Stimulated activated CD4-positive, alpha-beta T cell treated with anti-CD3 and anti-CD28 coated beads, Interleukin-1b, Interleukin-23, amount 100 ng/mL, for 4 hours (primary cell): Measurements from ENCODE around the gene MICU1.
"Not testable (repeated sequence)": the region's sequence is repeated elsewhere in the genome, so short reads cannot be mapped to it uniquely, and the experiment has no call there.

ENCODE experiments used
- DNase-seq, 2 donors: peaks; one replicate each; pipeline ENCODE4 v3.0.0-alpha.2; 2020; ENCODE audit warnings: low read depth in 2 of 2

The MICU1 gene

DNA sequence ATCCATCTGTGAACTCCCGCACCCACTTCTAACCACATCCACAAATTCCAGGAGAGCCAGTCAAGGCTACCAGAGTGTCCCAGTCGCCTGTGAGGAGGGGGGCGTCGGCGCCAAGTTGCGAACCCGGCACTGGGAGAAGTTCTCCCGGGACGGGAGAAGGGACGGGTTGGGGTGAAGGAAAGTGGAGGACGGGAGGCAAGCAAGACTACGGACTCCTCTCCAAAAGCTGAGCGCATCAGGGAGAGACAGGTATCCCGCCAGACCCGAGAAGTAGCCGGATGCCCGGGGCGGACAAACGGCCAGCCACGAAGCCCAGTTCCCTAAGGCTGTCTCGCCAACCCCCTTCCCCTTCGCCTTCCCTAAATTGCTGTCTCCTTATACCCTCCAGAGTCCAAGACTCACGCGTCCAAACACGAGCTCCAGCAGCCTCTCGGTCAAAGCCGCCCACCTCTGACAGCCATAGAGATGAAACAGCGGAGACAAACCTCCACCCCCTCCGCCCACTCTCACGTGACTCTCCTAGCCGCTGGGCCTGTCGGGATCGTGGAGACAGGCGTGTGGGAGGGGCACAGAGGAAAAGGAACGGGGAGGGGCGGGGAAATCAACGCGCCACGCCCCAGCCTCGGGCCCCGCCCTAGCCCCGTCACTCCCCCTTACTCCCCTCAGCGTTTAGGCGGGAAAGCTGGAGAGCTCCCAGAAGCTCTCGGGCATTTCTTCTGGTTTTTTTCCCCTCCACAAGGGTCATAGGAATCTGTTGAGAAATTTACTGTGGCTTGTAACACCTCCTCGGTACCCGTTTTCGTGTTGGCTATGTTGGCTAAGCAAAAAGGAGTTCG lies at the start of gene MICU1:
Gene MICU1, minus strand, starts transcription at position 472 of the 836 bp plus-strand sequence. CDS start 59,286 bp downstream, outside the sequence.
- peak; percentile 85 to 93 for DNase-seq

DNA sequence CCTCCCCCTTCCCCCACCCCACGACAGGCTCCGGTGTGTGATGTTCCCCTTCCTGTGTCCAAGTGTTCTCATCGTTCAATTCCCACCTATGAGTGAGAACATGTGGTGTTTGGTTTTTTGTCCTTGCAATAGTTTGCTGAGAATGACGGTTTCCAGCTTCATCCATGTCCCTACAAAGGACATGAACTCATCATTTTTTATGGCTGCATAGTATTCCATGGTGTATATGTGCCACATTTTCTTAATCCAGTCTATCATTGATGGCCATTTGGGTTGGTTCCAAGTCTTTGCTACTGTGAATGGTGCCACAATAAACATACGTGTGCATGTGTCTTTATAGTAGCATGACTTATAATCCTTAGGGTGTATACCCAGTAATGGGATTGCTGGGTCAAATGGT lies 48.3 kb upstream of the MICU1 start:
- not testable (repeated sequence) for DNase-seq

DNA sequence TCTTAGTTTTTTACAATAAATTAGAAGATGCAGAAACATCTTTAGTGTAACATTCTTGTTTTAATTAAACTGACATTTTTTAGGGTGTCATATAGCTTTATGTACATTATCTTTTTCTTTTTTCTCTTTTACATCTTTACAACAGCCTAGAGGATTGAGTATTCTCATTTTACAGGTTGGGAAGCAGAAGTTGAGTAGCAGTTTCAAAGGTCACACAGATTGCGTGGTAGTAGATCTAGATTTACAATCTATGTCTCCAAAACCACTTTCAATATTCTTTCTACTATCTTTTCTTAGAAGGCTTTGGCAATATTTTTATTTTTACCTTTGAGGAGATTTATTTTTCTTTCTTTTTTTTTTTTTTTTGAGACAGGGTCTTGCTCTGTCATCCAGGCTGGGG lies 47.4 kb upstream of the MICU1 start:
- DNase-seq, result no peak

DNA sequence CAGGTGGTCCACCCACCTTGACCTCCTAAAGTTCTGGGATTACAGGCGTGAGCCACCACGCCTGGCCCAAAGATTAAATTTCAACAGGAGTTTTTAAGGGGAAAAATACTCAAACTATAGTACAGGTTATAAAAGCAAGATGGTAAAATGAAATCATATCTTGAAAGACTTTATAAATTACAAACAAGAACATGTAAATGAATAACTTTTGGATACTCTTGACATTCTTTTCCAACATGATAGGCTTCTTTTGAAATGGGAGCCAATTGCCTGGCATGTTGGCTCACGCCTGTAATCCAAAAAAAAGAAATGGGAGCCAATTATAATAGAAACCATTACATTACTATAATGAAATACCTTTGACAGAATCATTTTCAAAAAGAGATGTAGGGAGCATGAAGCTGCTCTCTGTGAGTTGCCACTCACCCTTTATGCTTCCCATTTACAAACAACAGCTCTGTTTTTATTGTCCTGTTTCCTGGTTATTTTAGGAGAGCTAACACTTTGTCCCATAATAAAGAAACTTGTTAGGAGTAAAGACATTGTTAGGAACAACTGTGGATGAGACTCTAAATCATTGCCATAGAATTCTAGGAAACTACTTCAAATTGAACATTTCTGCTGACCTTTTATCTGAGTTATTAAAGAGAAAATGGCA lies 41.5 kb upstream of the MICU1 start:
- DNase-seq, result no peak

- no peak for DNase-seq
These were observed 40.0 kb upstream of the MICU1 start for GRCh38 chr10:72665925-72666324.

- no peak for DNase-seq
These were observed 38.1 kb upstream of the MICU1 start for GRCh38 chr10:72663971-72664370.

GRCh38 chr10:72661431-72661830 lies 35.6 kb upstream of the MICU1 start:
- no peak for DNase-seq

DNA sequence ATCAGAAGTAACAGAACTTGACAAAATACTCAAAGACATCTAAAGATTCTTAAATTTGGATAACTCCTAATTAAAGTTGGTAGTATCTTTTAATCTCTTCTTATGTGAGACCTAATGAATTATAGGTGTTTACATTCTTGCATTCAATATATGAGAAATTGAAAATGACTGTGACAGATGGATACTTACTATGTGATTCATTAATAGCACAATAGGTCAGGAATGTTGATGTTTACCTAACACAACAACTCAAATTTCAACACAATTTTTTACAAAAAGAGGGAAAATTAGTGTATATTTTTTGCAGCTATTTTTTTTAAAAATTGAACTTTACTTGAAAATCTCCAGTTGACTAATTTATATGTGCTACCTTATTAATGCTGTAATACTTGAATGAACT lies 34.3 kb upstream of the MICU1 start:
- no peak for DNase-seq

DNA sequence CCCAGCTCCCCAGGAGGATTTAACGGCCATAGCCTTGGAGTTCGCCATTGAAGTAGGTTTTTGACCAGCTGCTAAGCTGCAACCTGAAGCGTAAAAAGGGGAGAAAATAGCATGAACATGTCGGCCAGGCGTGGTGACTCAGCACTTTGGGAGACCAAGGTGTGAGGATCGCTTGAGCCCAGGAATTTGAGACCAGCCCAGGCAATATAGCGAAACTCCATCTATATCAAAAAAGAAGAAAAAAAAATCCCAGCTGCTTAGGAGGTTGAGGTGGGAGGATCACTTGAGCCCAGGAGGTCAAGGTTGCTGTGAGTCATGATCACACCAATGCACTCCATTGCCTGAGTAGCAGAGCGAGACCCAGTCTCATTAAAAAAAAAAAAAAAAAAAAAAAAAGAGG lies 33.8 kb upstream of the MICU1 start:
- DNase-seq, result no peak

- no peak for DNase-seq
These were observed 33.0 kb upstream of the MICU1 start for GRCh38 chr10:72658696-72659400.

DNA sequence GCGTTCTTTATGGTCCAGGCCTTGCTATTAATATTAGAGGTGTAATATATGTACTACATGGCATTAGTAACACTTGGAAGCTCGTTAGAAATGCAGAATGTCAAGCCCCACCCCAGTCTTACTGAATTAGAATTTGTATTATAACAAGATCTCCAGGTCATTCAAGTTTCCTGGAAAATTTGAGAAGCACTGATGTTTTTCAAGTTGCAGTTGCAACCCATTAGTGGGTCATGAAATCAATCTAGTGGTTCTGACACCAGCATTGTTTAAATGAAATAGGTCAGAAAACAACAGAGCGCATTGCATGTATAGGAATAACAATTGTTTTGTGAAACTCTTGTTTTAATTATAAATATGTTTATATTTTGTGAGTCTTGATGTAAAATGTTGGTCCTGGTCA lies 28.8 kb upstream of the MICU1 start:
- no peak for DNase-seq

DNA sequence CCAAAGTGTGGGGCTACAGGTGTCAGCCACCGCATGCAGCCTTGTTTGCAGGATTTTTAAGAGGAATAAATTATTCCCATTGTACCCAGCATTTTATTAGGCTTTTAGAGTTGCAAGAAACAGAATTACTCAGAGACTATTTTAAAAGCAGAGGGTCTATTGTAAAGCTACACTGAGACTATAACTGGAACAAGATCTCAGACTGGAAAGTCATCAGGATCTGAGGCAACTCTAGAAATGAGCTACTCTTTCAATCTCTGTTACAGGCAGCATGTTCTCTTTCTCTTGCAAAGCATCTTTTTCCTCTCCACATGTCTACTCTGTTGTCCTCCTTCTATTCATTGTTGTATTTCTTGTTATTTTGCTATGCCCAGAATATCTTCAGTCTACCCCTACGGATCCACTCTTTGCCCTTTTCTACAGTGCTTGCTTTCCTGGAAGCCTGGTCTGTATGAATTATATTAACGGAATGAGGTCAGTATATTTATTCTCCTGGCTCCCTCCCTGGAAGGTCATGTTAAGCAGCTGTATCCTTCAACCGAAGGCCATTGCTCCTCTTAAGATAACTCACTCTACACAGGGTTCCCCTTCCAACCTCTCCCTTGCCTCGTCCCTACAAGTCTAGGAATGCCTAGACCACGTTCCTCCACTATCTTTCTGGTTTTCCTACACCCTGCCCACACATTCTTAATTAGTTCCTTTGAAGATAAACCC lies 27.7 kb upstream of the MICU1 start:
- DNase-seq, result no peak

DNA sequence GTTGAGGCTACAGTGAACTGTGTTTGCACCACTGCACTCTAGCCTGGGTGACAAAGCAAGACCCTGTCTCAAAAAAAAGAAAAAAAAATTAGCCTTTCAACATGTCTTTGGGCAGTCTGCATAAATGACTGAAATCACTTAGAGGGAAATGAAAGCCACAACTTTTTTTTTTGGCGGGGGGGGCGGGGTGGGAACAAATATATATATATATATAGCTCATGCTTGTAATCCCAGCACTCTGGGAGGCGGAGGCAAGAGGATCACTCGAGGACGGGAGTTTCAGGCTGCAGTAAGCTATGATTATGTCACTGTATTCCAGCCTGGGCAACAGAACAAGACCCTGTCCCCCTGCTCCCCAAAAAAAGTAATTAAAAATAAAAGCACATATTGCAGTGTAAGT lies 23.4 kb upstream of the MICU1 start:
- DNase-seq, result no peak

GRCh38 chr10:72648301-72648700 lies 22.4 kb upstream of the MICU1 start:
- no peak for DNase-seq

DNA sequence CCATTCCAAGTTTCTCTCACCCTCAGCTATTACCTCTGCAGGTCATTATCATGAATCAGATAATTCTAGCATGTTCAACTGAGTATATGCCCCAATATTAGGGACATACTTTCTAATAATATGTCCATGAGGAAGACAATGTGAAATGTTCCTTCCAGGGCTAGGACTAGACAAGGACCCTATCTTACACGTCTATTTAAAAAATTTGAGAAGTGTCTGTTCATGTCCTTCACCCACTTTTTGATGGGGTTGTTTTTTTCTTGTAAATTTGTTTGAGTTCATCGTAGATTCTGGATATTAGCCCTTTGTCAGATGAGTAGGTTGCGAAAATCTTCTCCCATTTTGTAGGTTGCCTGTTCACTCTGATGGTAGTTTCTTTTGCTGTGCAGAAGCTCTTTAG lies 21.1 kb upstream of the MICU1 start:
- DNase-seq, result not testable (repeated sequence)

DNA sequence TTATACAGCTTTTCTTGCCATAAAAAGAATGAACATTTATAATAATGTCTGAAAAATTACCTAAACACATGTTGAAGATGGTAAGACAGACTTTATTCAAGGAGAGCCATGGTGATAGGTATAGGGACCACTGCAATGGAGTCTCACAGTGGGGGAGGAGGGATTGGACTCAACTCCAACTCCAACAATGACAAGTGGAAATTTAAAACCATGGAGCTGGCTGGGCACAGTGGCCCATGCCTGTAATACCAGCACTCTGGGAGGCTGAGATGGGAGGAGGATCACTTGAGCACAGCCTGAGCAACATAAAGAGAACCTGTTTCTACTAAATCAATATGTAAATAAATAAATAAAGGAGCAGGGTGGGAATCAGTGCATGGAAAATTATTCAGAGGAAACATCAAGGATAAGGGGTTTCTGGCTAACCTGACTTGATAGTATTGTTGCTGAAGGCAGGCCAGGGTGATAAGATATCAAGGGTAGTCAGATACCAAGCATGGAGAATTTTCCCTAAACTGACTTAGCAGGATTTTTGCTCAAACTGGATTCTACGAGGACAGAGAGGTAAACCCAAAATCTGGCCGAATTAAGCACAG lies 19.5 kb upstream of the MICU1 start:
- DNase-seq, result no peak

GRCh38 chr10:72642318-72642717 lies 16.4 kb upstream of the MICU1 start:
- no peak for DNase-seq

DNA sequence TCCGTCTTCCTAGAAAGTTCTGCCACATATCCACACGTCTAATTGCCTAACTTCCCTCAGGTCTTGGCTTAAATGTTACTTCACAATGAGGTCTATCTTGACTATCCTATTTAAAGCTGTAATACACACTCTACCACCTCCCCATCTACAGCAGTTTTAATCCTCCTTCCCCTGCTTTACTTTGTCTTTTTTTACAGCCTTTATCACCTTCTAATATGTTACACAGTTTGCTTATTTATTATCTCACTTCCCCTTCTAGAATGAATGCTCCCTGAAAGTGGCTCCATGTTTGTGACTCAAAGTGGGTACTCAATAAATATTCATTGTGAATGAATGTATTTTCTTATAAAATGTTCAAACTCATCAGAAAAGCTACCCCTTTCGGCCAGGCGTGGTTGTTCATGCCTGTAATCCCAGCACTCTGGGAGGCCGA lies 13.6 kb upstream of the MICU1 start:
- no peak for DNase-seq

GRCh38 chr10:72638586-72639440 lies 12.9 kb upstream of the MICU1 start:
- DNase-seq, result no peak

DNA sequence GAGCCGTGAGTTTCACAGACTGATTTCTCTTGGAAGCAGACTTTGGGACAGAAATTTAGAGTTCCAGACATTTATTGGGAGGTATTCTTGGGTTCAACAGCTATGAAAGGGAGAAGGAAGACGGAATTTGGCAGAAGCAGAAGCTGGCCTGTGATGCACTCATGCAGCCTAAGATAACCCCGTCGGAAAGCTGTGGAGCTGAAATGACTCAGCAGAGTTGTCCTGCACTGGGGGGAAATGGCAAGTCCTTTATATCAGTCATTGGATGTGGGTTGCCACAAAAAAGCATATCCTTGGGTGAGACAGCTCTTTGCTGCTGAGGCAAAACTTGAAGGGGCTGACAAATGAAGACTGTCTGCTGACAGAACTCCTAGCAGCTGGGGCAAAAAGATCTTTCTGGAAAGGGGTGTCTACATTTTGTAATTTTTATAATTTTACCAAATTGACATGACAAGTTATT lies 11.5 kb upstream of the MICU1 start:
- no peak for DNase-seq

DNA sequence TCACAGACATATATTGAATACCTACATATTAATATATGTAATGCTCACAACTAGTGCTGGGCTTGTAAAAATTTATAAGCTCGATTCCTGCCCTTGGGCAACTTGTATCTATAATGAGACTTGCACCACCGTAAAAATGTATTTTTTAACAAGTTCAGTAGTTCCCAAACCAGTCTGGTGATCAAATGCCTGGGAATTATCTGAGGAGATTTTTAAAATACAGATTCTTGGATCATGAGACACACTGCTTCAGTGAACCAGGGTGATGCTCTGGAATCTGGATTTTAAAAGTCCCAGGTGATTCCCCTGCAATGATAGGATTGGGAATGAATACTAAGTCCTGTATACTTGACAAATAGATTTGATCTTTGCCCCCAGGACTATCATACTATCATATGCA lies 4.3 kb upstream of the MICU1 start:
- no peak for DNase-seq
